Gastroesophageal sphincter (tissue), 4 donors: ENCODE measurements around the gene CPSF4L. TPM values are rescaled to one million over a fixed set of nuclear protein-coding genes. Genes with fewer than 3 reads are reported as not detected.

Experiments used
- ATAC-seq: fragments of 150-250 bp; one replicate; pipeline ENCODE4 v1.9.1; 2016; ENCODE audit warnings: mild to moderate bottlenecking, moderate library complexity
- H3K27ac ChIP-seq, 4 donors: fragments of 200-600 bp; sonication (generic) in 3 of 4; 1 replicate in 3 of 4; 2 replicates in 1 of 4; pipeline ENCODE4 v1.5.1; 2016 to 2019
- H3K27me3 ChIP-seq: fragments of 200-600 bp; sonication (generic); one replicate; pipeline ENCODE4 v1.5.1; 2019
- H3K36me3 ChIP-seq, 2 donors: fragments of 200-600 bp; sonication (generic); one replicate each; pipeline ENCODE4 v1.5.1; 2019; ENCODE audit warnings: control low read depth in 1 of 2
- H3K4me1 ChIP-seq, 3 donors: fragments of 200-600 bp; sonication (generic); 1 replicate in 2 of 3; 2 replicates in 1 of 3; pipeline ENCODE4 v1.5.1; 2016 to 2019; ENCODE audit warnings: control low read depth in 2 of 3
- H3K4me3 ChIP-seq, 2 donors: fragments of 200-600 bp; sonication (generic); one replicate each; pipeline ENCODE4 v1.5.1; 2019; ENCODE audit warnings: mild to moderate bottlenecking in 1 of 2, moderate library complexity in 1 of 2
- H3K9me3 ChIP-seq, 3 donors: fragments of 200-600 bp; sonication (generic); one replicate each; pipeline ENCODE4 v1.5.1; 2017 to 2019; ENCODE audit warnings: control low read depth in 2 of 3
- CTCF ChIP-seq, 4 experiments: fragments of 200-600 bp in 2 of 4; fragments of 450-650 bp in 2 of 4; sonication (generic) in 1 of 4; IDR thresholded peaks; one replicate each; pipeline ENCODE4 v1.5.1; 2017 to 2019; ENCODE audit warnings: antibody characterized with exemption in 4 of 4, mild to moderate bottlenecking in 2 of 4, moderate library complexity in 2 of 4
- EP300 ChIP-seq: sonication (generic); formaldehyde crosslinking; IDR thresholded peaks from one replicate; pipeline ENCODE4 v1.6.1; 2017; ENCODE audit warnings: antibody characterized with exemption, mild to moderate bottlenecking
- POLR2A ChIP-seq, 2 donors: fragments of 450-650 bp; IDR thresholded peaks; one replicate each; pipeline ENCODE4 v1.6.1; 2017; ENCODE audit warnings: antibody characterized with exemption in 2 of 2, mild to moderate bottlenecking in 2 of 2, moderate library complexity in 1 of 2
- POLR2AphosphoS5 ChIP-seq: sonication (generic); formaldehyde crosslinking; IDR thresholded peaks from one replicate; pipeline ENCODE4 v1.6.1; 2017; ENCODE audit warnings: antibody characterized with exemption
- WGBS, 2 donors: methylation state at CpG; one replicate each; pipeline ENCODE4 v1.1.5; 2018; ENCODE audit warnings: low coverage in 1 of 2; 5-methylcytosine and 5-hydroxymethylcytosine counted together
- total RNA-seq, 4 donors: library from RNA; depleted of rRNA; stranded (reverse); fragments of >200 nt; gene quantifications; one replicate each; pipeline ENCODE4 v1.1.0, GENCODE V29; 2016

CPSF4L gene
- total RNA-seq, 4 donors from 2014 or later, result not detected

DNA sequence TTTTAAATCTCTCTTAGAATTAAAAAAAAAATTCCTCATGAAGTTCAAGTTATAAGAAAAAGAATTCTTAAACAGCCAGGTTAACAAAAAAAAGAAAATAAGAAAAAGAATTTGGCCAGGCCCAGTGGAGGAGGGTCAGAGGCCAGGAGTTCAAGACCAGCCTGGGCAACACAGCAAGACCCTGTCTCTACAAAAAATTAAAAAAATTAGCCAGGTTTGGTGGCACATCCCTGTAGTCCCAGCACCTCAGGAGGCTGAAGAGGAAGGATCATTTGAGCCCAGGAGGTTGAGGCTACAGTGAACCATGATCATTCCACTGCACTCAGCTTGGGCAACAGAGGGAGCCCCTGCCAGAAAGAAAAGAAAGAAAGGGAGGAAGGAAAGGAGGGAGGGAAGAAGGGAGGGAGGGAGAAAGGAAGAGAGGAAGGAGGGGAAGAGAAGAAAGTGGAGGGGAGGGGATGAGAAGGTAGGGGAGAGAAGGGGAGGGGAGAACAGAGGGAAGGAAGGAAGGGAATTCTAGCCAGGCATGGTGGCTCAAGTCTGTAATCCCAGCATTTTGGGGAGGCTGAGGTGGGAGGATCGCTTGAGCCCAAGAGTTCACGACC lies 38.0 kb downstream of the CPSF4L start:
- no peak for ATAC-seq
- no peak for TF ChIP-seq POLR2A (IDR thresholded peaks at IDR 0.05)
- no peak for TF ChIP-seq POLR2AphosphoS5
- no peak for TF ChIP-seq CTCF (IDR thresholded peaks at IDR 0.05)
- no peak for TF ChIP-seq EP300
- Histone ChIP-seq H3K36me3 (peaks cover 0 to 10% of the 10 kb centered on the region in 2 donors), H3K9me3 (no peaks in the 10 kb centered on the region), H3K4me3 (no peak overlapping the region), H3K4me1 (peaks cover 0 to 28% (median 18%) of the 10 kb centered on the region in 3 donors), H3K27me3 (no peaks in the 10 kb centered on the region), H3K27ac (no peak overlapping the region)
- 94% methylated on average over 2 of the region's 2 CpGs; no CpG with 5 or more reads in 1 of the 2 donors for WGBS, 2 donors

DNA sequence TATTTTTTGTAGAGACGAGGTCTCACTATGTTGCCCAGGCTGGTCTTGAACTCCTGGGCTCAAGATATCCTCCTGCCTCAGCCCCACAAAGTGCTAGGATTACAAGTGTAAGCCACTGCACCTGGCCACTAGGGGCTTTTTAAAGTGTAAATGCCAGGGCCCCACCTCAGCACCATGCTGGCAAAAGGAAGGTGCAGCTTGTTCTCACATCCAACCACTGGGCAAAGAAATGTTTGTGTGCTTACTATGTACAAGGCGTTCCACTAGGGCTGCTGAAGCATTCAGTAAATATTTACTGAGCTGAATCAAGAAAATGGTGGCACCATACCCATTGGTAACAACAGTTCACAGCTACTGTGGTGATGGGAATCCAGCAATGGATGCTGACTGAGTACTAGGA lies 46.2 kb downstream of the CPSF4L start:
- WGBS, 2 donors, result 100% methylated on average over 1 of the region's 2 CpGs
- ATAC-seq, result no peak
- H3K4me3 ChIP-seq, result no peak overlapping the region
- H3K9me3 ChIP-seq, result no peaks in the 10 kb centered on the region
- no peaks in the 10 kb centered on the region for H3K4me1 ChIP-seq
- no peak overlapping the region for H3K27ac ChIP-seq
- no peaks in the 10 kb centered on the region for H3K27me3 ChIP-seq
- peaks cover 0 to 27% of the 10 kb centered on the region in 2 donors for H3K36me3 ChIP-seq
- TF ChIP-seq CTCF (IDR thresholded peaks at IDR 0.05), result no peak
- TF ChIP-seq EP300, result no peak
- no peak for TF ChIP-seq POLR2AphosphoS5
- TF ChIP-seq POLR2A (IDR thresholded peaks at IDR 0.05), result no peak

DNA sequence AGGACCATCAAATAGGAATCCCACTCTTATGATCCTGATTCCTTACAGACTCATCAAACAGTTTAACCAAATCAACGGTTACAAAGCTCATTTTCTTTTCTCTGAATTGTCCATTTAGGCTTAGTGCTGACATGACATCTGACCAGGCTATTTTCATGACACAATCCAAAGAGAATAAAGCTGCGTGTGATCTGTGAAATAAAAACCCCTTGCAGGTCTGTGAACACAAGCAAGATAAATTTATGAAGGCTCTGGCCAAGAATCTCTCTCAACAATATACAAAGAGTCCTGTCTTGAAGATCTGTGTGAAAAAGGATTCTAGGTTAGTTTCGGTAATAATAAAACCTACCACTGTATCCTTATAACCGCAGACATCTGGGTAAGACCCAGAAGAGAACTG lies 46.8 kb downstream of the CPSF4L start:
- H3K4me3 ChIP-seq, result no peak overlapping the region
- no peaks in the 10 kb centered on the region for H3K4me1 ChIP-seq
- H3K27ac ChIP-seq, result no peak overlapping the region
- TF ChIP-seq CTCF (IDR thresholded peaks at IDR 0.05) (no peak), POLR2A (IDR thresholded peaks at IDR 0.05) (no peak), POLR2AphosphoS5 (no peak), EP300 (no peak)
- WGBS, 2 donors, result 52 to 62% methylated on average over 4 of the region's 4 CpGs
- peaks cover 0 to 29% of the 10 kb centered on the region in 2 donors for H3K36me3 ChIP-seq
- no peaks in the 10 kb centered on the region for H3K27me3 ChIP-seq
- no peak for ATAC-seq
- H3K9me3 ChIP-seq, result no peaks in the 10 kb centered on the region

DNA sequence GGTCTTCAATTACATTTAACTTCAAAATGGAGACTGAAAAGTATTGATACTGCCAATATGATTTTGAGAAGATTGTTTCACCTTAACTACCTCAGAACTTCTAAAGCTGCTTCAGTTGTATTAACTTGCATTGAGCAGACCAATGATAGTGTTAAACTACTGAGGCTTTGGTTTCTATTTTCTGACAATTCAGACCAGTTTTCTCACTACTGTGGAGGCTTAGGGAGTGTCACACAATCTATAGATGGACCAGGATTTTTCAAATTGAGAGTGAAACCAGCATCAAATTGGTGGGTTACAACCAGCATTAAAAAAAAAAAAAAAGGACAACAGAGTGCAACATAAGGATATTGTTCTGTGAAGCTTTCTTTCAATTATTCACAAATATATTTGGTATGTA lies 47.7 kb downstream of the CPSF4L start:
- Histone ChIP-seq H3K4me3 (no peak overlapping the region), H3K27ac (no peak overlapping the region), H3K36me3 (peaks cover 0 to 38% of the 10 kb centered on the region in 2 donors), H3K9me3 (no peaks in the 10 kb centered on the region), H3K4me1 (no peaks in the 10 kb centered on the region), H3K27me3 (no peaks in the 10 kb centered on the region)
- no peak for TF ChIP-seq EP300
- TF ChIP-seq POLR2A (IDR thresholded peaks at IDR 0.05), result no peak
- no peak for TF ChIP-seq POLR2AphosphoS5
- no peak for TF ChIP-seq CTCF (IDR thresholded peaks at IDR 0.05)
- no peak for ATAC-seq

GRCh38 chr17:73211745-73212144 lies 49.9 kb downstream of the CPSF4L start:
- H3K27me3 ChIP-seq, result no peaks in the 10 kb centered on the region
- H3K4me1 ChIP-seq, result no peaks in the 10 kb centered on the region
- no peak overlapping the region for H3K4me3 ChIP-seq
- no peak overlapping the region for H3K27ac ChIP-seq
- peaks cover 0 to 53% of the 10 kb centered on the region in 2 donors for H3K36me3 ChIP-seq
- WGBS, 2 donors, result 66 to 74% methylated on average over 9 to 13 of the region's 13 CpGs
- TF ChIP-seq CTCF (IDR thresholded peaks at IDR 0.05) (no peak), POLR2A (IDR thresholded peaks at IDR 0.05) (no peak), EP300 (no peak), POLR2AphosphoS5 (no peak)
- ATAC-seq, result no peak
- H3K9me3 ChIP-seq, result no peaks in the 10 kb centered on the region
